HEK293T (cell line): ENCODE data around the gene STXBP6.

ENCODE experiments used
- CTCF ChIA-PET: fragments of 350-600 bp; formaldehyde crosslinking; extraction: SDS; loops from one replicate; lab custom pipeline; 2021; ENCODE audit warnings: antibody characterized with exemption, inconsistent platforms; lab: Yijun Ruan, JAX
- POLR2A ChIA-PET: fragments of 350-600 bp; formaldehyde crosslinking; extraction: SDS; loops from one replicate; lab custom pipeline; 2020; ENCODE audit warnings: antibody characterized with exemption, inconsistent platforms; lab: Yijun Ruan, JAX
- DNase-seq: peaks from one replicate; pipeline ENCODE4 v3.0.0; 2012; ENCODE audit warnings: mixed read lengths; ENCODE audit errors: extremely low spot score
- ARNT ChIP-seq: fragments of 450-650 bp; IDR thresholded peaks from 2 replicates; pipeline ENCODE4 v1.6.1; 2017; ENCODE audit warnings: mild to moderate bottlenecking
- BHLHE40 ChIP-seq: fragments of 450-650 bp; IDR thresholded peaks from 2 replicates; pipeline ENCODE4 v1.6.1; 2016; ENCODE audit warnings: mild to moderate bottlenecking, moderate library complexity, borderline replicate concordance
- LEF1 ChIP-seq: fragments of 450-650 bp; IDR thresholded peaks from 2 replicates; pipeline ENCODE4 v1.6.1; 2017; ENCODE audit warnings: mild to moderate bottlenecking, borderline replicate concordance
- NFRKB ChIP-seq: fragments of 450-650 bp; IDR thresholded peaks from 2 replicates; pipeline ENCODE4 v1.6.1; 2016; ENCODE audit warnings: mild to moderate bottlenecking, moderate library complexity
- PKNOX1 ChIP-seq: fragments of 450-650 bp; IDR thresholded peaks from 2 replicates; pipeline ENCODE4 v1.6.1; 2016
- SP1 ChIP-seq: fragments of 450-650 bp; IDR thresholded peaks from 2 replicates; pipeline ENCODE4 v1.6.1; 2017
- TARDBP ChIP-seq: fragments of 450-650 bp; IDR thresholded peaks from 2 replicates; pipeline ENCODE4 v1.6.1; 2016

The STXBP6 gene

GRCh38 chr14:24761141-24761540 is 288.8 kb downstream of the STXBP6 start:
- no peak for DNase-seq
- CTCF ChIA-PET = interaction anchor here (0.7 kb wide), 1 partner anchor 477 kb away, joined by 7 read pairs; no protein-coding TSS in a partner anchor
- TF ChIP-seq TARDBP (no peak), ARNT (no peak), LEF1 (no peak), NFRKB (no peak), SP1 (no peak), BHLHE40 (no peak), PKNOX1 (no peak)
- POLR2A ChIA-PET = no interaction called here
